Right renal cortex interstitium (tissue), 3 donors: Measurements from ENCODE around the gene SELE. TPM values are rescaled to one million over a fixed set of nuclear protein-coding genes. Genes with fewer than 3 reads are reported as not detected.

ENCODE experiments used
- DNase-seq, 3 donors: peaks; one replicate each; pipeline ENCODE4 v3.0.0-alpha.2; 2013; ENCODE audit warnings: low read depth in 3 of 3, low spot score in 2 of 3
- polyA plus RNA-seq, 3 donors: library from polyadenylated mRNA; unstranded; fragments of 120-200 nt; gene quantifications; one replicate each; pipeline ENCODE4 v1.2.1, GENCODE V29; 2013; ENCODE audit not compliant: insufficient read length in 3 of 3

Gene SELE
- under 1 TPM; 0.44 to 0.87 (median 0.67) TPM for polyA plus RNA-seq

GRCh38 chr1:169733924-169734323 lies at the start of gene SELE:
SELE (minus strand) TSS chr1:169734079; CDS start chr1:169733612, 467 bp downstream.
- DNase-seq, result no peak

- no peak for DNase-seq
Measured at GRCh38 chr1:169782596-169782995, 48.7 kb upstream of the SELE start.

- no peak for DNase-seq
Measured at GRCh38 chr1:169779970-169780369, 46.1 kb upstream of the SELE start.

- no peak for DNase-seq
Measured at GRCh38 chr1:169779150-169779549, 45.3 kb upstream of the SELE start.

GRCh38 chr1:169776440-169776839 lies 42.6 kb upstream of the SELE start:
- no peak for DNase-seq

- no peak for DNase-seq
Measured at GRCh38 chr1:169768161-169768560, 34.3 kb upstream of the SELE start.

GRCh38 chr1:169765580-169766331 lies 31.9 kb upstream of the SELE start:
- DNase-seq, result no peak

GRCh38 chr1:169764919-169765318 lies 31.0 kb upstream of the SELE start:
- DNase-seq, result no peak

GRCh38 chr1:169762699-169763098 lies 28.8 kb upstream of the SELE start:
- no peak for DNase-seq

GRCh38 chr1:169759038-169759437 lies 25.2 kb upstream of the SELE start:
- DNase-seq, result no peak

- DNase-seq, result no peak
Measured at GRCh38 chr1:169753549-169753948, 19.7 kb upstream of the SELE start.

- no peak for DNase-seq
Measured at GRCh38 chr1:169750041-169750440, 16.2 kb upstream of the SELE start.

- DNase-seq, result no peak
Measured at GRCh38 chr1:169746550-169746949, 12.7 kb upstream of the SELE start.

GRCh38 chr1:169745015-169745861 lies 11.4 kb upstream of the SELE start:
- DNase-seq, result no peak

- DNase-seq, result no peak
Measured at GRCh38 chr1:169741666-169742394, 8.0 kb upstream of the SELE start.

GRCh38 chr1:169739980-169740379 lies 6.1 kb upstream of the SELE start:
- no peak for DNase-seq

- DNase-seq, result no peak
Measured at GRCh38 chr1:169731446-169731845, 2.4 kb downstream of the SELE start.

GRCh38 chr1:169729991-169730390 lies 3.9 kb downstream of the SELE start:
- no peak for DNase-seq

- no peak for DNase-seq
Measured at GRCh38 chr1:169727307-169727706, 6.6 kb downstream of the SELE start.

- DNase-seq, result no peak
Measured at GRCh38 chr1:169726851-169727250, 7.0 kb downstream of the SELE start.

- DNase-seq, result no peak
Measured at GRCh38 chr1:169725930-169726329, 7.9 kb downstream of the SELE start.
